M059J (cell line): ENCODE results near the gene PPP1R14C. TPM values are rescaled to one million over a fixed set of nuclear protein-coding genes. Genes with fewer than 3 reads are reported as not detected.
A peak's percentile ranks its signal among the peaks of the same experiment; 100 is the strongest.
"Not testable (repeated sequence)": the region's sequence is repeated elsewhere in the genome, so short reads cannot be mapped to it uniquely, and the experiment has no call there.

Experiments used
- DNase-seq: peaks from one replicate; pipeline ENCODE4 v3.0.0-alpha.2; 2012; ENCODE audit warnings: low read depth
- total RNA-seq: library from RNA; depleted of rRNA; stranded (reverse); fragments of >200 nt; shearing (Covaris generic); gene quantifications from 2 replicates; pipeline ENCODE4 v1.2.3, GENCODE V29; 2014

Gene PPP1R14C
- total RNA-seq, 1 experiment from 2014 or later = not detected

GRCh38 chr6:150169181-150169580 lies 26.3 kb downstream of the PPP1R14C start:
- no peak for DNase-seq

- DNase-seq = peak; percentile 57
Measured at GRCh38 chr6:150169609-150170008, 26.8 kb downstream of the PPP1R14C start.

DNA sequence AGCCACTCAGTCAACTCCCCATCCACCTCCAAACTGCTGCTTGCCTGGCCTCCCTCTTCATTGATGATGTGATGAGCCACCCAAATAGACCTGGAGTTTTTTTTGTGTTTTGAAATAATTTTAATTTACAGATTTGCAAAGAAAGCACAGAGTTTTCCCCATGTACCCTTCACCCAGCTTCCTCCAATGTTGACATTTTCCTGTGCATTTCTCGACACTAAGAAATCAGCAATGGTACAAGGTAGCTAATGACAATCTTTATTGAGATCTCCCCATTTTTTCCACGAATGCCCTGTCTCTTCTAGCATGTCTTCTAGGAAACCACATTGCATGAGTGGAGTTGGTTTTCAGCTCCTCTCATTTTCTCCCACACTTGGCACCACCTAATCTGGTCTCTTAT lies 30.1 kb downstream of the PPP1R14C start:
- no peak for DNase-seq

- no peak for DNase-seq
Measured at GRCh38 chr6:150175586-150176151, 32.8 kb downstream of the PPP1R14C start.

- no peak for DNase-seq
Measured at GRCh38 chr6:150176152-150176551, 33.3 kb downstream of the PPP1R14C start.

- DNase-seq = no peak
Measured at GRCh38 chr6:150176659-150177058, 33.8 kb downstream of the PPP1R14C start.

- no peak for DNase-seq
Measured at GRCh38 chr6:150177259-150177951, 34.6 kb downstream of the PPP1R14C start.

- no peak for DNase-seq
Measured at GRCh38 chr6:150177952-150178520, 35.2 kb downstream of the PPP1R14C start.

GRCh38 chr6:150179030-150179429 lies 36.2 kb downstream of the PPP1R14C start:
- no peak for DNase-seq

GRCh38 chr6:150179907-150180424 lies 37.1 kb downstream of the PPP1R14C start:
- not testable (repeated sequence) for DNase-seq

DNA sequence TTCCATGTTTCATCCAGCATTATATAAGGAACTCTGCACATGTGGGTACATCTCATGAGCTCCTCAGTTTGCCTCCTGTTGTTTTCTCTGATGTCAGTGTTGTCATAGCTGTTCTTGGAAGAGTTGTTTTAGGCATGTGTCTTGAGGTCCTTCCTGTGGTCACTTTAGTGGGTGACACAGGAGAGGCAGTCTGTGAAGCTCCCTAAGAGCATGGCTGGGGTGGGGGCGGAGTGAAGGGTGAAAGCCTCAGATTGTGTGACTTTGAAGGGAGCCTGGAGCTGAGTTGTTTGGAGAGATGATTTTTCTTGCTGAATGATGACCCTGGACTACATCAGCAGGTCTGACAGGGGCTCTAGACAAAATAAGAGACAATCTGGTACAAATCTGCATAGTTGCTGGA lies 37.7 kb downstream of the PPP1R14C start:
- no peak for DNase-seq

DNA sequence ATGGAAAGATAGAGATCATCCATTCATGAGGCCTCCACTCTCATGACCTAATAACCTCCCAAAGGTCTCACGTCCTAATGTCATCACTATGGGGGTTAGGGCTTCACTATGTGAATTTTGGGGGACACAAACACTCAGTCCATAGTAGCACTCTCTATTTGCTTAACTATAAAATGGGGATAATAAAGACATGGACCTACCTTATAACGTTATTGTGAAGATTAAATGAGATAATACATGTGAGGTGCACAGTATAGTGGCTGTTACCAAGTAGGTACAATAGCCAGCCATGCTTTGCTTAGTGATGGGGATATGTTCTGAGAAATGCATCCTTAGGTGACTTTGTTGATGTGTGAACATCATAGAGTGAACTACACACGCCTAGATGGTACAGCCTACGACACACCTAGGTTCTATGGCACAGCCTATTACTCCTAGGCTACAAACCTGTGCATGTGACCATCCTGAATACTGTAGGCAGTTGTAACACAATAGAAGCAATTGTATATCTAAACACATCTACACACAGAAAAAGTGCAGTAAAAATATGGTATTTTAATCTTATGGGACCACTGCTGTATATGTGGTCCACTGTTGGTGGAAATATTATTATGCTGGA lies 39.7 kb downstream of the PPP1R14C start:
- no peak for DNase-seq

DNA sequence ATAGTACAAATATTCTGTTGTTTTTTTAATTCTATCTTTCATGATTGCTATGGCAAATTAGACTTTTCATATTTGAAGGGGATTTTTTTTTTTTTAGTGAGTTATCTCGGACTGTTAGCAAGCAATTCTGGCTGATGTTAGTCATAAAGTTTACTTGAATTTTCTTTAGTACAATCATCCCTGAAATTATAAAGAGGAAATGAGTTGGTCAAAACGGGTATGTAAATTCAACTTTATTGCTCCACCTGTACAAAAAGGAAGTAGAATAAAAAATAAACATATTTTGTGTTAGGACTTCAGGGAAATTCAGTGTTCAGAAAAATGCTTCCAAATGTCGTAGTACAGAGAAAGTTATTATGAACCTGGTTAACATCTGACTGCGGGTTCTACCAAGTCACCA lies 40.3 kb downstream of the PPP1R14C start:
- DNase-seq = no peak

- no peak for DNase-seq
Measured at GRCh38 chr6:150183966-150184365, 41.1 kb downstream of the PPP1R14C start.

- DNase-seq = no peak
Measured at GRCh38 chr6:150184850-150185731, 42.2 kb downstream of the PPP1R14C start.

DNA sequence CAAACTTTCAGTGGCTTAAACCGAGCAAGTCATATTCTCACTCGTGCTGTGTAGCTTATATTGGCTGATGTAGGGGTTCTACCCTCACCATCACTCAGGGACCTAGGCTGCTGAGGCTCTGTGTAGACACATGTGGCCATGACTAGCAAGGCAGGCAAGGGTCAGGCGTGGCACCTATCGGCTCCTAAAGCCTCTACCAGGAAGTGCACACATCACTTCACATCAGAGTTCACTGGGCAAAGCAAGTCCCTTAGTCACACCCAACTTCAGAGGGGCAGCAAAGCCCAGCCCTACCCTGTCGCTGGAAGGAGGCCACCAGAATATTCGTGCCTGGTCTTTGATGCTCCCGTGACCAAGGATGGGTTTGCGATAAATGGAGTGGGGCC lies 42.9 kb downstream of the PPP1R14C start:
- no peak for DNase-seq

GRCh38 chr6:150186129-150186898 lies 43.5 kb downstream of the PPP1R14C start:
- DNase-seq = no peak

- DNase-seq = not testable (repeated sequence)
Measured at GRCh38 chr6:150187433-150187832, 44.6 kb downstream of the PPP1R14C start.

GRCh38 chr6:150189122-150189521 lies 46.3 kb downstream of the PPP1R14C start:
- no peak for DNase-seq

- peak; percentile 10 for DNase-seq
Measured at GRCh38 chr6:150191809-150192208, 49.0 kb downstream of the PPP1R14C start.

- DNase-seq = no peak
Measured at GRCh38 chr6:150194195-150194594, 51.4 kb downstream of the PPP1R14C start.
